ENCODE measurements around the gene SCARB1. TPM values are rescaled to one million over a fixed set of nuclear protein-coding genes. Genes with fewer than 3 reads are reported as not detected.
"Not testable (repeated sequence)": the region's sequence is repeated elsewhere in the genome, so short reads cannot be mapped to it uniquely, and the experiment has no call there.

SCARB1 gene
- total RNA-seq, 1 donor from 2014 or later, result 6.6 TPM

DNA sequence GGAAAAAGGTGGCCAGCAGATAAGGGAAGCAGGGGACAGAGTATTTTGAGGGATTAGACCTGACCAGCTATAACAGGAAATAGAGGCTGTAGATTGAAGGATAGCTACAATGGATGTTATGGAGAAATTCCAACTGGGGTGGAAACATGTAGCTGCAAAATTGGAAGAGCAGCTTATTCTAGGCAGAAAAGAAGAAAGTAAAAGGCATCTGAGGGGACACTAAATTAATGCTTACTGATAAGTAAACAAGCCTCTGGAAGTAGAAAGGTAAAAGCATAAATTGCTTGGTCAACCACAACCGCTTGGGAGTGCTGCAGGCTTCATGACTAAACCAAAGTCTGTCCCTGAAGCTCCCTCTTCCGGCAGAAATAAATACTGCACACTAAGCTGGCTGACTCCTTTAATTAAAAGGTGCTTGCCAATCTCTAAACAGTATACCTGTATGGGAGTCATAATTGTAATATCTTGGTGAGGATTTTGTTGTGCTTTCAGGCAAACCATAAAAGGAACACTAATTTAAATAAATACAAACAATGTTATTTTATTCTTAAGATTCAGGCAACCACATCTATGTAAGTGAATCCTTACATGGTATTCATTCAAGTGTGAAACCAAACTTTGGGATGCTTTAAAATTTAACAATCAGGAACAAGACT is 43.1 kb upstream of the SCARB1 start:
- H3K4me3 ChIP-seq (ENCODE audit: low read depth, low read length), result no peak overlapping the region
- FAIRE-seq (no peak), DNase-seq (ENCODE audit: low read depth) (peak; percentile 94)

GRCh38 chr12:124904306-124905098 is 40.8 kb upstream of the SCARB1 start:
- Histone ChIP-seq H3K27me3 (ENCODE audit: control insufficient read depth, insufficient read depth, low read length) (no peaks in the 10 kb centered on the region), H3K4me3 (ENCODE audit: low read depth, low read length) (no peak overlapping the region), H3K36me3 (ENCODE audit: control insufficient read depth, insufficient read depth, low read length) (no peaks in the 10 kb centered on the region)
- TF ChIP-seq, protein P1, sequence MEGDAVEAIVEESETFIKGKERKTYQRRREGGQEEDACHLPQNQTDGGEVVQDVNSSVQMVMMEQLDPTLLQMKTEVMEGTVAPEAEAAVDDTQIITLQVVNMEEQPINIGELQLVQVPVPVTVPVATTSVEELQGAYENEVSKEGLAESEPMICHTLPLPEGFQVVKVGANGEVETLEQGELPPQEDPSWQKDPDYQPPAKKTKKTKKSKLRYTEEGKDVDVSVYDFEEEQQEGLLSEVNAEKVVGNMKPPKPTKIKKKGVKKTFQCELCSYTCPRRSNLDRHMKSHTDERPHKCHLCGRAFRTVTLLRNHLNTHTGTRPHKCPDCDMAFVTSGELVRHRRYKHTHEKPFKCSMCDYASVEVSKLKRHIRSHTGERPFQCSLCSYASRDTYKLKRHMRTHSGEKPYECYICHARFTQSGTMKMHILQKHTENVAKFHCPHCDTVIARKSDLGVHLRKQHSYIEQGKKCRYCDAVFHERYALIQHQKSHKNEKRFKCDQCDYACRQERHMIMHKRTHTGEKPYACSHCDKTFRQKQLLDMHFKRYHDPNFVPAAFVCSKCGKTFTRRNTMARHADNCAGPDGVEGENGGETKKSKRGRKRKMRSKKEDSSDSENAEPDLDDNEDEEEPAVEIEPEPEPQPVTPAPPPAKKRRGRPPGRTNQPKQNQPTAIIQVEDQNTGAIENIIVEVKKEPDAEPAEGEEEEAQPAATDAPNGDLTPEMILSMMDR (IDR thresholded peaks at IDR 0.05; ENCODE audit: insufficient read depth, low read length, severe bottlenecking), result no peak
- FAIRE-seq (no peak), DNase-seq (ENCODE audit: low read depth) (peak; percentile 87)

More for the DNA sequence above, 43.1 kb upstream of the SCARB1 start:
- TF ChIP-seq, protein P1 (IDR thresholded peaks at IDR 0.05; ENCODE audit: insufficient read depth, low read length, severe bottlenecking), result peak; percentile 96
- no peaks in the 10 kb centered on the region for H3K27me3 ChIP-seq (ENCODE audit: control insufficient read depth, insufficient read depth, low read length)
- H3K36me3 ChIP-seq (ENCODE audit: control insufficient read depth, insufficient read depth, low read length), result peaks cover 2% of the 10 kb centered on the region

DNA sequence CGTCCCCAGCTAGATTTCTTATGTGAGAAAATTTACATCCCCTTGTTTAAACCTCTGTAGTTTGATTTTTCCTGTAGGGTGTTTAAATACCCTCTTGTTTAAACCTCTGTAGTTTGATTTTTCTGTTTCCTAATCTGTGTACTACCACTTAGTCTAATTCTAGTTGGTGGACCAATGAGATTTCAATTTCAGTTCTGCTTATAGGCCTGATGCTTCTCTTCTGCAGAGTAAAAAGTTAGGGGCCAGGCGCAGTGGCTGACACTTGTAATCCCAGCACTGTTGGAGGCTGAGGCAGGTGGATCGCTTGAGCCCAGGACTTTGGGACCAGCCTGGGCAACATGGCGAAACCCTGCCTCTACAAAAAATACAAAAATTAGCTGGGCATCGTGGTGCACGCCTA is 39.3 kb upstream of the SCARB1 start:
- DNase-seq (ENCODE audit: low read depth) (no peak), FAIRE-seq (no peak)
- Histone ChIP-seq H3K27me3 (ENCODE audit: control insufficient read depth, insufficient read depth, low read length) (no peaks in the 10 kb centered on the region), H3K36me3 (ENCODE audit: control insufficient read depth, insufficient read depth, low read length) (no peaks in the 10 kb centered on the region), H3K4me3 (ENCODE audit: low read depth, low read length) (no peak overlapping the region)
- TF ChIP-seq, protein P1 (IDR thresholded peaks at IDR 0.05; ENCODE audit: insufficient read depth, low read length, severe bottlenecking), result no peak

GRCh38 chr12:124901003-124901402 is 37.3 kb upstream of the SCARB1 start:
- TF ChIP-seq, protein P1 (IDR thresholded peaks at IDR 0.05; ENCODE audit: insufficient read depth, low read length, severe bottlenecking), result no peak
- DNase-seq (ENCODE audit: low read depth) (no peak), FAIRE-seq (no peak)

GRCh38 chr12:124900345-124900795 is 36.7 kb upstream of the SCARB1 start:
- not testable (repeated sequence) for FAIRE-seq

More at GRCh38 chr12:124901003-124901402, 37.3 kb upstream of the SCARB1 start:
- H3K27me3 ChIP-seq (ENCODE audit: control insufficient read depth, insufficient read depth, low read length), result no peaks in the 10 kb centered on the region
- H3K4me3 ChIP-seq (ENCODE audit: low read depth, low read length), result no peak overlapping the region
- no peaks in the 10 kb centered on the region for H3K36me3 ChIP-seq (ENCODE audit: control insufficient read depth, insufficient read depth, low read length)

DNA sequence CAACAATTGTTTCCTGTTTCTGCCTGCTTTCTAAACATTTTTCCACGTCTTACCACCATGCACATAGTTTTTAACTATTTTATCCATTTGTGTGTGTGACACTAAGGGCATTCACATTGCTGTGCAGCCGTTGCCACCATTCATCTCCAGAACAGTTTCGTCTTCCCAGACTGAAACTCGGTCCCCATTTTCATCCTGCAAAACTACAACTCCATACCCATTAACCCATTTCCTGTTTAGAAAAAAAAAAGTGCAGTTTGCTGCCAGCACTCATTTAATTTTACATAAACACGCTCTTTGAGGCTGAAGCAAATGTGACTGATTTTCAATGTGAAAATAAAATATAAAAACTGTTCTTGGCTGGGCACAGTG is 35.2 kb upstream of the SCARB1 start:
- FAIRE-seq (no peak), DNase-seq (ENCODE audit: low read depth) (no peak)
- TF ChIP-seq, protein P1 (IDR thresholded peaks at IDR 0.05; ENCODE audit: insufficient read depth, low read length, severe bottlenecking), result no peak
- Histone ChIP-seq H3K27me3 (ENCODE audit: control insufficient read depth, insufficient read depth, low read length) (no peaks in the 10 kb centered on the region), H3K36me3 (ENCODE audit: control insufficient read depth, insufficient read depth, low read length) (no peaks in the 10 kb centered on the region), H3K4me3 (ENCODE audit: low read depth, low read length) (no peak overlapping the region)

More at GRCh38 chr12:124900345-124900795, 36.7 kb upstream of the SCARB1 start:
- not testable (repeated sequence) for H3K4me3 ChIP-seq (ENCODE audit: low read depth, low read length); DNase-seq (ENCODE audit: low read depth); H3K36me3 ChIP-seq (ENCODE audit: control insufficient read depth, insufficient read depth, low read length); H3K27me3 ChIP-seq (ENCODE audit: control insufficient read depth, insufficient read depth, low read length)
